Measurements from ENCODE around the gene MTRR. TPM values are rescaled to one million over a fixed set of nuclear protein-coding genes. Genes with fewer than 3 reads are reported as not detected.

The MTRR gene
- total and polyA plus RNA-seq, 12 donors = 11.8 to 39.6 (median 29.4) TPM

DNA sequence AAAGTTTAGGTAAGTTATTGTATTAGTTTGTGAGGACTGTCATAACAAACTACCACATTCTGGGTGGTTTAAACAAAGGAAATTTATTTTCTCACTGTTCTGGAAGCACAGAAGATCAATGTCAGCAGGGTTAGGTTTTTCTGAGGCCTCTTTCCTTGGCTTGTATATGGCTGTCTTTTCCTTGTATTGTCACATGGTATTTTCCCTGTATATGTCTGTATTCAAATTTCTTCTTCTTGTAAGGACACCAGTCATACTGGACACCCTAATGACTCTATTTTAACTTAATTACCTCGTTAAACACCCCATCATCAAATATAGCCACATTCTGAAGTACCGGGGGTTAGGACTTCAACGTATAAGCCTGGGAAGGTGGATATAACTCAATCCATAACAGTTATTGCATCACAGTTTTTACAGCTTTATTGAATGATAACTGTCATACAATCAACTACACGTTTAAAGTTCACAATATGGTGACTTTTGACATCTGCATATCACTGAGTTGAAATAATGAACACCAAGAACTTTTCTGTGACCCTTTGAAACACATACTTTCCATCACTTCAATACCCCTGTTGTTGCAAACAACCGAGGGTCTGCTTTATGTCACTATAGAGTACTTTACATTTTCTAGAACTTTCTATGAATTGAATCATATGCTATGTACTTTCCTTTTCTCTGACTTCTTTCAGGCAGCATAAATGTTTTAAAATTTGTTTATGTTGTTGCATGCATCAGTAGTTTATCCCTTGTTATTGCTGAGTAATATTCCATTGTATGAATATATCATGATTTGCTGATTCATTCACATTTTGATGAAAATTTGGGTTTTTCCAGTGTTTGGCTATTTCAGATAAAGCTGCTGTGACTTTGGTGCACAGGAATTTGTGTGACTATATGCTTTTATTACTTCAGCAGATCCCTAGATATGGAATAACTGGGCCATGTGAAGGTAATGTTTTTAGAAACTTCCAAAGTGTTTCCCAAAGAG, 48.5 kb downstream of the MTRR start:
- TF ChIP-seq, protein P1, sequence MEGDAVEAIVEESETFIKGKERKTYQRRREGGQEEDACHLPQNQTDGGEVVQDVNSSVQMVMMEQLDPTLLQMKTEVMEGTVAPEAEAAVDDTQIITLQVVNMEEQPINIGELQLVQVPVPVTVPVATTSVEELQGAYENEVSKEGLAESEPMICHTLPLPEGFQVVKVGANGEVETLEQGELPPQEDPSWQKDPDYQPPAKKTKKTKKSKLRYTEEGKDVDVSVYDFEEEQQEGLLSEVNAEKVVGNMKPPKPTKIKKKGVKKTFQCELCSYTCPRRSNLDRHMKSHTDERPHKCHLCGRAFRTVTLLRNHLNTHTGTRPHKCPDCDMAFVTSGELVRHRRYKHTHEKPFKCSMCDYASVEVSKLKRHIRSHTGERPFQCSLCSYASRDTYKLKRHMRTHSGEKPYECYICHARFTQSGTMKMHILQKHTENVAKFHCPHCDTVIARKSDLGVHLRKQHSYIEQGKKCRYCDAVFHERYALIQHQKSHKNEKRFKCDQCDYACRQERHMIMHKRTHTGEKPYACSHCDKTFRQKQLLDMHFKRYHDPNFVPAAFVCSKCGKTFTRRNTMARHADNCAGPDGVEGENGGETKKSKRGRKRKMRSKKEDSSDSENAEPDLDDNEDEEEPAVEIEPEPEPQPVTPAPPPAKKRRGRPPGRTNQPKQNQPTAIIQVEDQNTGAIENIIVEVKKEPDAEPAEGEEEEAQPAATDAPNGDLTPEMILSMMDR (IDR thresholded peaks at IDR 0.05) = no peak
- intact Hi-C loops (cut with DNase I) = no loop called here

DNA sequence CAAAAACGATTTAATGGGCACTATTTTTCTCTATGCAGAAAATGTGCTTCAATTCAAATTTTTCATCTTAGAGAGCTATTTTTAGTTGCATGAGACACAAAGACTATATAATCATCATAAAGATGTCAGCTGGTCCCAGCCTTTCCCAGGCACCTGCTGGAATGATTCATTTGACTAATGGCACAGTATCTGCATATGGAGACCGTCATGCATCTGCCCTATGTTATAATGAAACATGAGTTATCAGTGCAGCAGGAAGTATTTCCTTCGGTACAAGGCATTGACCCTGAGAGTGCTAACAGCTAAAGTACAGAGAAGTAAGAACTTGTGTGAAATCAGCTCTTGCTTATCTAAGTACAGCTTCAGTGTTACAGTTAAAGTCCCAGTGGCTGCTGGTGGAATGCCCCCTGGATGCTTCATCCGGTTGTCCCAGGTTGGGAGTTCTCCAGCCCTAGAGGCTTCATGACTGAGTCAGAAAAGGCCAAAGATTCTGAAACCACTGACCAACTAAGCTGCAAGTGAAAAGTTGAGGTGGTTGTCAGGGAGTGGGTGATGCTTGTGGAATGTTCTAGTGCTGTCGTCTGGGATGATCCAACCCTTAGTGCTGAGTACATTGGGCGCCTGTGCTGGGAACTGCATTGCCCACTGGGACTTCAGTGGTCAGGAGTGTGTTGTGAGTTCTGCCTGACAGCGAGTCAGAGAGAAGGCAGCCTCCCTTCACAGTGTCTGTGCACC, 57.2 kb downstream of the MTRR start:
- Histone ChIP-seq H3K4me1 (no peaks in the 10 kb centered on the region), H3K27ac (no peak overlapping the region), H3K9me3 (no peaks in the 10 kb centered on the region), H3K4me3 (no peak overlapping the region), H3K36me3 (no peaks in the 10 kb centered on the region), H3K27me3 (peaks cover 0 to 20% (median 4%) of the 10 kb centered on the region in 7 donors)
- 41 to 43% methylated on average over 7 of the region's 7 CpGs for WGBS, 2 donors
- TF ChIP-seq, protein P1 (IDR thresholded peaks at IDR 0.05) = no peak
- intact Hi-C loops (cut with DNase I) = loop anchor here in 2 of 10 donors (5.0 to 10.0 kb wide), 2 partner anchors 1279 to 1286 kb away; no protein-coding TSS in a partner anchor
- no peak for DNase-seq
- ATAC-seq = no peak

More for the DNA sequence above, 48.5 kb downstream of the MTRR start:
- H3K4me1 ChIP-seq = no peaks in the 10 kb centered on the region
- H3K36me3 ChIP-seq = no peaks in the 10 kb centered on the region
- no peaks in the 10 kb centered on the region for H3K27me3 ChIP-seq
- H3K9me3 ChIP-seq = peaks cover 0 to 11% (median 0%) of the 10 kb centered on the region in 11 donors
- no peak for DNase-seq
- no peak for ATAC-seq
- H3K4me3 ChIP-seq = no peak overlapping the region
- 64 to 80% methylated on average over 5 of the region's 5 CpGs for WGBS, 2 donors
- no peak overlapping the region for H3K27ac ChIP-seq

DNA sequence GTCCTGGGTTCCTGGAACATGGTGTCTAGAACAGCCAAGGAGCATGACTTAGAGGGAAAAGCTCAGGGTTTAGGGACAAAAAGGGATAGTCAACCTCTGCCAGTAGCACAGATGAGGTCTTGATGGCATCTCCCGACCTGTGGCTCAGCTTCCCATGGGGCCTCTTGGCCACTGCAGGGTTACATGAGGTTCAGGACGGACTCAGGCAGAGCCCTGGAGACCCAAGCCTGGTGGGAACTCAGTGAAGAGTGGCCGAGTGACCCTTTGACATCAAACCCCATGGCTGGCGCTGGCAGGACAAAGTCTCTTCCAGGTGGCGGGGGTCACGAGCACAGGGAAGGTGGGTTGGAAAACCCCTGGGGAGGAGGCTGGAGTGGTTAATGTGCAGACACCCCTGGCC, 57.8 kb downstream of the MTRR start:
- intact Hi-C loops (cut with DNase I) = loop anchor here in 2 of 10 donors (5.0 to 10.0 kb wide), 2 partner anchors 1278 to 1286 kb away; no protein-coding TSS in a partner anchor
- 87 to 92% methylated on average over 6 of the region's 6 CpGs for WGBS, 2 donors

More for the DNA sequence above, 57.8 kb downstream of the MTRR start:
- H3K27me3 ChIP-seq = peaks cover 0 to 20% (median 5%) of the 10 kb centered on the region in 7 donors
- ATAC-seq = no peak
- no peak overlapping the region for H3K27ac ChIP-seq
- no peak for DNase-seq
- no peaks in the 10 kb centered on the region for H3K4me1 ChIP-seq
- peaks cover 0 to under 1% (median 0%) of the 10 kb centered on the region in 11 donors for H3K9me3 ChIP-seq
- no peaks in the 10 kb centered on the region for H3K36me3 ChIP-seq
- TF ChIP-seq, protein P1 (IDR thresholded peaks at IDR 0.05) = no peak
- no peak overlapping the region for H3K4me3 ChIP-seq
